ENCODE results near the gene LSM10.

LSM10 gene

DNA sequence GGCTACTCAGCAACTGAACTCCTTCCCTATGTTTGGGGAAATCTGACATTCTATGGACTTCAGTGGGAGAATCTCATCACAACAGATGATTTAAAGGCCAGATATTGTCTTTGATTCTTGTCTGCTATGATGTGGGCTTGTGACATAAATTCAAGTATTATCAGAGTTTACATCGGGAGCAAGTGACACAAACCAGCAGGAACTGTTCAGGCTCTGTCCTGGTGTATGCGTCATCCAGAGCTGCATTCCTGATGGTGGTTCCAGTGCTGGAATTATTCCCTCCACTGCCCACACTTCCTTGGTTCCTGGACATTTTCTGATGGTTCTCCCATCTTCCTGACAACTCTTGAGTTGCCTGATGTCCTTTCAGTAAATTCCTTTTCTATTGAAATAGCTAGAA is 10.8 kb upstream of the LSM10 start:
- H3K27ac ChIP-seq: no peak overlapping the region
- TF ChIP-seq CTCF (conservative IDR thresholded peaks at IDR 0.05) (no peak), ZFX (IDR thresholded peaks at IDR 0.05) (no peak)

GRCh38 chr1:36406440-36406839 is 8.7 kb upstream of the LSM10 start:
- no peak overlapping the region for H3K27ac ChIP-seq
- TF ChIP-seq CTCF (conservative IDR thresholded peaks at IDR 0.05): no peak
- TF ChIP-seq ZFX (IDR thresholded peaks at IDR 0.05): no peak

- TF ChIP-seq CTCF (conservative IDR thresholded peaks at IDR 0.05): no peak
- H3K27ac ChIP-seq: no peak overlapping the region
These were observed 4.8 kb upstream of the LSM10 start for GRCh38 chr1:36402504-36402890.

DNA sequence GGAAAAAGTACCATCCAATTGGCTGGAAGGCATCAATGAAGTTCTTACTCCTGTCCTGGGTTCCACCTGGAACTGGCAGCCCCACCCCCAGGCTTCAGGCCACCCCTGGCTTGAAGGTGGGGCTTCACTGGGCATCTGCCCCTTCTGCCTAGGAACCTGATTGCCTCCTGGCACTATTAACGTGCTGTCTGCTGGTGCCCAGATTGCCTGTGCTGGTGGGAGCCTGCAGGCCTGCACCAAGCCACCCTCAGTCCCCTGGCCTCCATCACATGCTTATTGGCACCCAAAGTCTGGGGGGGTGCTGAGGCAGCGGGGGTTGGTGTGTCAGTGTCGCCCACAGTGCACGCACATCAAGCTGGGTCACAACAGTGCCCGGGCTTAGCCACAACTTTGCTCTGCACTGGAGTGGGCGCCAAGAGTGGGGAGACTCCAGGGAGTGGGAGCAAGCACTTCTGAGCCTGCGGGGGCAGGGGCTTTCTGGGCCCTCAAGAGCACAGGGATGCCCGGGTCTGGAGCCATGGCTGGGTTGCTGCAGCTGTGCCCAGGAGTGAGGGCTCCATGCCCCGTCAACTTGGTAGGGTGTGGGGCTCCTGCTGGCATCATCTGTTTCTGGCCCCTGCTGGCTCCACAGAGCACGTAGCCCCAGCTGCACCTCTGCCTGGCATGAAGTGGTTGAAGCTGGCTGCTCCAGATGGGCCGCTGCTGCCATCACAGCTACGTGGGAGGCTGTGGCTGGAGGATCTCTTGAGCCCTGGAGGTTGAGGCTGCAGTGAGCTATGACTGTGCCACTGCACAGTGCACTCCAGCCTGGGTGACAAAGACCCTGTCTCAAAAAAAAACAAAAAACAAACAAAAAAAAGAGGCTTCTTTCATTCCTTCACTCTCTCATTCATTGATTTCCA is 4.1 kb upstream of the LSM10 start:
- no peak overlapping the region for H3K27ac ChIP-seq
- TF ChIP-seq ZFX (IDR thresholded peaks at IDR 0.05) (no peak), CTCF (conservative IDR thresholded peaks at IDR 0.05) (no peak)

GRCh38 chr1:36400825-36401601 is 3.3 kb upstream of the LSM10 start:
- TF ChIP-seq ZFX (IDR thresholded peaks at IDR 0.05): no peak
- no peak for TF ChIP-seq CTCF (conservative IDR thresholded peaks at IDR 0.05)
- H3K27ac ChIP-seq: no peak overlapping the region

DNA sequence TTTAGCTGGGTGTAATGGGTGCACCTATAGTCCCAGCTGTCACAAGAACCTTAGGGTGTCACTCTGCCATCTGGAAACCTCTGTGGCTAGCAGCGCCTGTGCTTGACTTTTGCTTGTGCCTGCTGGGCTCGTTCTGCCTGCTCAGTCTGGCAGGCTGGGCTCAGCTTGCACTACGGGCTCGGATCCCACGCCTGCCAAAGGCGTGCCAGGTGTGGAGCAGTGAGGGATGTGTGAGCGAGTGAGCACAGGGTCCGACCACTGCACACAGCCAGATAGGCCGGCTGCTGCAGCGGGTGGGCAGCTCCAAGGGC is 2.8 kb upstream of the LSM10 start:
- TF ChIP-seq CTCF (conservative IDR thresholded peaks at IDR 0.05): no peak
- no peak for TF ChIP-seq ZFX (IDR thresholded peaks at IDR 0.05)
- H3K27ac ChIP-seq: no peak overlapping the region

- TF ChIP-seq ZFX (IDR thresholded peaks at IDR 0.05): no peak
- TF ChIP-seq CTCF (conservative IDR thresholded peaks at IDR 0.05): no peak
- peak overlapping the region; percentile 78 for H3K27ac ChIP-seq
These were observed 766 bp upstream of the LSM10 start for GRCh38 chr1:36398370-36398977.
